HepG2 (cell line): ENCODE results near the gene ZMYND8.
"Not testable (repeated sequence)": the region's sequence is repeated elsewhere in the genome, so short reads cannot be mapped to it uniquely, and the experiment has no call there.

Experiments used
- CTCF ChIP-seq: sonication (generic); formaldehyde crosslinking; IDR thresholded peaks from 2 replicates; pipeline ENCODE4 v1.5.0; 2020; ENCODE audit warnings: mild to moderate bottlenecking, missing genetic modification reagents, moderate library complexity
- SRF ChIP-seq: IDR thresholded peaks from 2 replicates; pipeline ENCODE4 v1.6.1; 2011; ENCODE audit warnings: mild to moderate bottlenecking, low read depth, low read length, moderate library complexity

DNA sequence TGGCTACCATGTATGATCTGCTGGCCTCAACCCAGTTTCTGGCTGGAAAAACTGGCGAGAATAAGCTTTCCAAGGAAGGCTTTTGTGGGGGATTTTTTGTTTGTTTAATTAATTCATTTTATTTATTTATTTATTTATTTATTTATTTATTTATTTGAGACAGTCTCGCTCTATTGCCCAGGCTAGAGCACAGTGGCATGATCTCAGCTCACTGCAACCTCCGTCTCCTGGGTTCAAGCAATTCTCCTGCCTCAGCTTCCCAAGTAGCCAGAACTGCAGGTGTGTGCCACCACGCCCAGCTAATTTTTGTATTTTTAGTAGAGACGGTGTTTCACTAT is 79.0 kb downstream of the ZMYND8 start:
- TF ChIP-seq CTCF (CRISPR knock-in tag); SRF: not testable (repeated sequence)
